DOHH2 (cell line): ENCODE results near the gene TUT1.

Experiments used
- EZH2phosphoT487 ChIP-seq: fragments of 200-600 bp; sonication (generic); IDR thresholded peaks from 2 replicates; pipeline ENCODE4 v1.6.1; 2017; ENCODE audit warnings: borderline replicate concordance, mild to moderate bottlenecking, antibody characterized with exemption, low read length, moderate library complexity, mixed read lengths
- TF ChIP-seq, protein P1 (sequence below): fragments of 200-600 bp; sonication (generic); IDR thresholded peaks from one replicate; pipeline ENCODE4 v1.5.1; 2014; ENCODE audit warnings: antibody characterized with exemption, mild to moderate bottlenecking, low read depth, low read length; ENCODE audit not compliant: poor library complexity, severe bottlenecking

DNA sequence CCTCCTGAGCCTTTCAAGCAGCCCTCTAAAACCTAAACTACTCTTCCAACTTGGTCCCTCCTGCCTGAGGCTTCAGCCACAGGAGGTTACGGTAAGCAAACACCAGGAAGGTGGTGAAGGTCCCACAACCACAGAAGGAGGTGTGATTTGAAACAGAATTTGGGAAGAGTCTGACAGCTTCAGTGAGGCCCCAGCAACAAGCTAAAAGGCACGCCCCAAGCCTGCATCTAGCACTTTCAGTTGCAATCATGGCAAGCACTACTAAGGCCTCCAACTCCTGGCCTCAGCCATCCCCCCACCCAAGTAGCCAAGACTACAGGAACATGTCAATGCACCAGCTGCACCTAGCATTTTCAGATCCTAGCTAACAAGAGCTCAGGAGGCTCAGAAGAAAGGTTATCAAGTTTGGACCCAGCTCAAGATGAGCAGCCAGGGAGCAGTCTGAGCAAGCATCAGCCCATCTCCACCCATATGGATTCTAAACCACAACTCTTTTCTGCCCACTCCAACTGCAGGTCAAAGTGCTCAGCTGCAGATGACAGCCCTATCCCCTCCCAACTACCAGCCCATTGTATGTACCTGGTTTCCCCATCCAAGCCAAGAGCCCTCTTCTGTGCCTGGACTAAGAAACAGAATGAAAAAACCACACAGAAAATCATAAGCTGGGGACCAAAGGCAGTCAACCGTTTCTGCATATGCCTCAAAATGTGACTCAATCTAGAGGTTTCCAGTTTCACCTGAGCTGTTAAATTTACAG, 34.3 kb downstream of the TUT1 start:
- TF ChIP-seq, protein P1, sequence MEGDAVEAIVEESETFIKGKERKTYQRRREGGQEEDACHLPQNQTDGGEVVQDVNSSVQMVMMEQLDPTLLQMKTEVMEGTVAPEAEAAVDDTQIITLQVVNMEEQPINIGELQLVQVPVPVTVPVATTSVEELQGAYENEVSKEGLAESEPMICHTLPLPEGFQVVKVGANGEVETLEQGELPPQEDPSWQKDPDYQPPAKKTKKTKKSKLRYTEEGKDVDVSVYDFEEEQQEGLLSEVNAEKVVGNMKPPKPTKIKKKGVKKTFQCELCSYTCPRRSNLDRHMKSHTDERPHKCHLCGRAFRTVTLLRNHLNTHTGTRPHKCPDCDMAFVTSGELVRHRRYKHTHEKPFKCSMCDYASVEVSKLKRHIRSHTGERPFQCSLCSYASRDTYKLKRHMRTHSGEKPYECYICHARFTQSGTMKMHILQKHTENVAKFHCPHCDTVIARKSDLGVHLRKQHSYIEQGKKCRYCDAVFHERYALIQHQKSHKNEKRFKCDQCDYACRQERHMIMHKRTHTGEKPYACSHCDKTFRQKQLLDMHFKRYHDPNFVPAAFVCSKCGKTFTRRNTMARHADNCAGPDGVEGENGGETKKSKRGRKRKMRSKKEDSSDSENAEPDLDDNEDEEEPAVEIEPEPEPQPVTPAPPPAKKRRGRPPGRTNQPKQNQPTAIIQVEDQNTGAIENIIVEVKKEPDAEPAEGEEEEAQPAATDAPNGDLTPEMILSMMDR, result no peak
- TF ChIP-seq EZH2phosphoT487, result no peak
